ENCODE data around the gene ITGAX. TPM values are rescaled to one million over a fixed set of nuclear protein-coding genes. Genes with fewer than 3 reads are reported as not detected.

Gene ITGAX
- total RNA-seq, 4 donors from 2014 or later = 1.1 to 2.0 (median 1.2) TPM; not detected in 1

DNA sequence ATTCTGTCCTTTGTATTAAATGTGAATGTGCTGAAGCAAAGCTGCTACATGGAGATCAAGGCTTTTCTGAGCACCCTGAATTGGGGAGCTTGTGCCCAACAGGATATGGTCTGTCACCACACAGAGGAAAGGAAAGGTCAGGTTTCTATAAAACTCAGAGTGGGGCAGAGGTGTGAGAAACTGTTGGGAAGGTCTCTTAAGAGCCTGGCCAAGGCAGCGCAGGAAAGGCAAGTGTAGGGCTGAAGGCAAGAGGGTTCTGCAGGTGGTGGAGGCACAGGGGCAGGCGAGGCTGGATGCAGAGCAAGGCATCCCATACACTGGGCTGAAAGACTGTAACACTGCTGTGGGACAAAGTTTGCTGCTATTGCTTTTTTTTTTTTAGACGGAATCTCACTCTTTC is 65.1 kb downstream of the ITGAX start:
- Histone ChIP-seq H3K36me3 (no peaks in the 10 kb centered on the region), H3K4me3 (no peak overlapping the region), H3K9me3 (no peaks in the 10 kb centered on the region), H3K4me1 (no peaks in the 10 kb centered on the region), H3K27me3 (peaks cover 6% of the 10 kb centered on the region), H3K27ac (no peak overlapping the region)
- DNase-seq (ENCODE audit: low spot score in 2 of 2) = no peak
- 74% methylated on average over 3 of the region's 3 CpGs for WGBS
- TF ChIP-seq EP300 (IDR thresholded peaks at IDR 0.05) = no peak
- TF ChIP-seq POLR2A (IDR thresholded peaks at IDR 0.05) = no peak
- TF ChIP-seq CTCF (IDR thresholded peaks at IDR 0.05) = no peak
- no peak for TF ChIP-seq POLR2AphosphoS5 (IDR thresholded peaks at IDR 0.05)

DNA sequence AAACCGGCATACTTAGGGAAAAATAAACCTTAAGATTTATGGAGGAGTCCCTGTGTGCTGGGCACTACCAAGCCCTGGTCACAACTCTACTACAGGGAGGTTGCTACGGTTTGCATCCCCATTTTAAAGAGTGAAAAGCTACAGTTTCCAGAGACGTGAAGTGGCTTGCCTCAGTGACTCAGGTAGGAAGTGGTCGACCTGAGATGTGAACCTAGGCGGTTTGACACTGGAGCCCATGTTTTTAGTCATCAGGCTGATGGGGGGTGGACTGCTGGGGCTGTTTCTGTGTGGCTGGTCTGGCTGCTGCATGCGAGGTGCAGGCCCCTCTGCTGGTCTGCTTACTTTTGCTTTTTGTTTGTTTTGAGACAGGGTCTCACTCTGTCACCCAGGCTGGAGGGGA is 66.6 kb downstream of the ITGAX start:
- Histone ChIP-seq H3K27me3 (peaks cover 3% of the 10 kb centered on the region), H3K9me3 (no peaks in the 10 kb centered on the region), H3K27ac (no peak overlapping the region), H3K36me3 (no peaks in the 10 kb centered on the region), H3K4me3 (no peak overlapping the region), H3K4me1 (no peaks in the 10 kb centered on the region)
- TF ChIP-seq CTCF (IDR thresholded peaks at IDR 0.05) (no peak), POLR2A (IDR thresholded peaks at IDR 0.05) (no peak), EP300 (IDR thresholded peaks at IDR 0.05) (no peak), POLR2AphosphoS5 (IDR thresholded peaks at IDR 0.05) (no peak)
- DNase-seq (ENCODE audit: low spot score in 2 of 2) = no peak
- 65% methylated on average over 6 of the region's 6 CpGs for WGBS

GRCh38 chr16:31423241-31423640 is 68.3 kb downstream of the ITGAX start:
- Histone ChIP-seq H3K36me3 (no peaks in the 10 kb centered on the region), H3K4me3 (no peak overlapping the region), H3K27me3 (peaks cover 3% of the 10 kb centered on the region), H3K27ac (no peak overlapping the region), H3K4me1 (peaks cover 10% of the 10 kb centered on the region), H3K9me3 (no peaks in the 10 kb centered on the region)
- DNase-seq (ENCODE audit: low spot score in 2 of 2) = no peak
- WGBS = 68% methylated on average over 3 of the region's 3 CpGs
- TF ChIP-seq EP300 (IDR thresholded peaks at IDR 0.05) = no peak
- no peak for TF ChIP-seq POLR2A (IDR thresholded peaks at IDR 0.05)
- TF ChIP-seq CTCF (IDR thresholded peaks at IDR 0.05) = no peak
- TF ChIP-seq POLR2AphosphoS5 (IDR thresholded peaks at IDR 0.05) = no peak

- Histone ChIP-seq H3K27me3 (peaks cover 3% of the 10 kb centered on the region), H3K27ac (no peak overlapping the region)
These were observed 68.8 kb downstream of the ITGAX start for GRCh38 chr16:31423801-31424200.

More at GRCh38 chr16:31423801-31424200, 68.8 kb downstream of the ITGAX start:
- DNase-seq (ENCODE audit: low spot score in 2 of 2) = no peak
- Histone ChIP-seq H3K4me3 (no peak overlapping the region), H3K36me3 (no peaks in the 10 kb centered on the region), H3K9me3 (no peaks in the 10 kb centered on the region), H3K4me1 (peaks cover 10% of the 10 kb centered on the region)
- 60% methylated on average over 3 of the region's 12 CpGs for WGBS
- TF ChIP-seq POLR2A (IDR thresholded peaks at IDR 0.05) (no peak), EP300 (IDR thresholded peaks at IDR 0.05) (no peak), POLR2AphosphoS5 (IDR thresholded peaks at IDR 0.05) (no peak), CTCF (IDR thresholded peaks at IDR 0.05) (no peak)

All from suprapubic skin (tissue), 4 donors.